ENCODE measurements around the gene NDFIP2. TPM values are rescaled to one million over a fixed set of nuclear protein-coding genes. Genes with fewer than 3 reads are reported as not detected.

Gene NDFIP2
- polyA plus RNA-seq, 1 donor (not counting 4 experiments of a cell fraction or from before 2014, with no cell fraction given): 244 TPM

DNA sequence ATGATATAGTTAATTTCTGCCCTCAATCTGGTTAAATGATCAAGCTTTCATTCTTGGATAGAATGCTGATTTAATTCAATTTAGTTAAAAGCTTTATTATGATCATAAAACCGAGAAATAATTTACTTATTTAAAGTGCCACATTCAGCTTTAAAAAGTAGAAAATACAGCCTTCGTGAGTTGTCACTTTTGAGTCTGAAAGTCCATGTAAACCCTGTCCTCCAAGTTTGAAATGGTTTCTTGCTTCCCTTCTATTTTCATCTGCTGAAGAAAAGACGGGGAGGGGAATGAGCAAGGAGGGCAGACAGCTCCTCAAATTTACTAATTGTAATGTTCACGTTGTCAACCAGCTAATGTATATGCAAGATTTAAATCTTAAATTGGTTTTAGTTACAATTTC is 59.5 kb downstream of the NDFIP2 start:
- no peak for TF ChIP-seq EZH2 (IDR thresholded peaks at IDR 0.05; ENCODE audit: low read length)
- TF ChIP-seq, protein P1, sequence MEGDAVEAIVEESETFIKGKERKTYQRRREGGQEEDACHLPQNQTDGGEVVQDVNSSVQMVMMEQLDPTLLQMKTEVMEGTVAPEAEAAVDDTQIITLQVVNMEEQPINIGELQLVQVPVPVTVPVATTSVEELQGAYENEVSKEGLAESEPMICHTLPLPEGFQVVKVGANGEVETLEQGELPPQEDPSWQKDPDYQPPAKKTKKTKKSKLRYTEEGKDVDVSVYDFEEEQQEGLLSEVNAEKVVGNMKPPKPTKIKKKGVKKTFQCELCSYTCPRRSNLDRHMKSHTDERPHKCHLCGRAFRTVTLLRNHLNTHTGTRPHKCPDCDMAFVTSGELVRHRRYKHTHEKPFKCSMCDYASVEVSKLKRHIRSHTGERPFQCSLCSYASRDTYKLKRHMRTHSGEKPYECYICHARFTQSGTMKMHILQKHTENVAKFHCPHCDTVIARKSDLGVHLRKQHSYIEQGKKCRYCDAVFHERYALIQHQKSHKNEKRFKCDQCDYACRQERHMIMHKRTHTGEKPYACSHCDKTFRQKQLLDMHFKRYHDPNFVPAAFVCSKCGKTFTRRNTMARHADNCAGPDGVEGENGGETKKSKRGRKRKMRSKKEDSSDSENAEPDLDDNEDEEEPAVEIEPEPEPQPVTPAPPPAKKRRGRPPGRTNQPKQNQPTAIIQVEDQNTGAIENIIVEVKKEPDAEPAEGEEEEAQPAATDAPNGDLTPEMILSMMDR (optimal IDR thresholded peaks at IDR 0.05 in 1 of 3, IDR thresholded peaks at IDR 0.05 in 1 of 3, conservative IDR thresholded peaks at IDR 0.05 in 1 of 3; ENCODE audit: extremely low read depth in 1 of 3, insufficient read depth in 2 of 3, low read length in 3 of 3): no peak
- H2AFZ ChIP-seq (ENCODE audit: control insufficient read depth, low read length): no peak overlapping the region
- no peaks in the 10 kb centered on the region for H3K27me3 ChIP-seq (ENCODE audit: control insufficient read depth, extremely low read depth, insufficient read depth, low read length)
- H3K9me1 ChIP-seq (ENCODE audit: control insufficient read depth, extremely low read depth, insufficient read depth, low read length): no peaks in the 10 kb centered on the region
- no peak overlapping the region for H3K4me3 ChIP-seq (ENCODE audit: control insufficient read depth in 2 of 3, extremely low read depth in 1 of 3, insufficient read depth in 2 of 3, low read depth in 1 of 3, low read length in 3 of 3)
- peaks cover 3 to 11% of the 10 kb centered on the region in 2 experiments for H3K36me3 ChIP-seq (ENCODE audit: control insufficient read depth in 2 of 2, extremely low read depth in 1 of 2, insufficient read depth in 2 of 2, low read length in 2 of 2)
- FAIRE-seq (no peak), DNase-seq (ENCODE audit: low read depth, low spot score) (no peak)
- no peaks in the 10 kb centered on the region for H4K20me1 ChIP-seq (ENCODE audit: control insufficient read depth, extremely low read depth, insufficient read depth, low read length)
- peaks cover 4% of the 10 kb centered on the region for H3K4me1 ChIP-seq (ENCODE audit: control insufficient read depth, extremely low read depth, insufficient read depth, low read length)
- H3K4me2 ChIP-seq (ENCODE audit: control insufficient read depth, extremely low read depth, insufficient read depth, low read depth, low read length): no peak overlapping the region
- no peak overlapping the region for H3K9ac ChIP-seq (ENCODE audit: control insufficient read depth, extremely low read depth, insufficient read depth, low read length)
- dilution Hi-C loops (cut with MboI; ENCODE audit: extremely low pct_ligation_motif_present, low sequenced_read_pairs): no loop called here
- peaks cover 42% of the 10 kb centered on the region for H3K79me2 ChIP-seq (ENCODE audit: control insufficient read depth, insufficient read depth, low read length)
- no peak overlapping the region for H3K27ac ChIP-seq (ENCODE audit: control insufficient read depth, insufficient read depth, low read length)
- H3K9me3 ChIP-seq (ENCODE audit: control insufficient read depth, low read depth, low read length): no peaks in the 10 kb centered on the region

GRCh38 chr13:79541426-79542049 is 60.6 kb downstream of the NDFIP2 start:
- Histone ChIP-seq H3K27ac (ENCODE audit: control insufficient read depth, insufficient read depth, low read length) (no peak overlapping the region), H4K20me1 (ENCODE audit: control insufficient read depth, extremely low read depth, insufficient read depth, low read length) (no peaks in the 10 kb centered on the region), H3K36me3 (ENCODE audit: control insufficient read depth in 2 of 2, extremely low read depth in 1 of 2, insufficient read depth in 2 of 2, low read length in 2 of 2) (peaks cover 3 to 11% of the 10 kb centered on the region in 2 experiments), H3K4me3 (ENCODE audit: control insufficient read depth in 2 of 3, extremely low read depth in 1 of 3, insufficient read depth in 2 of 3, low read depth in 1 of 3, low read length in 3 of 3) (no peak overlapping the region), H3K27me3 (ENCODE audit: control insufficient read depth, extremely low read depth, insufficient read depth, low read length) (no peaks in the 10 kb centered on the region), H3K9me3 (ENCODE audit: control insufficient read depth, low read depth, low read length) (no peaks in the 10 kb centered on the region), H3K9me1 (ENCODE audit: control insufficient read depth, extremely low read depth, insufficient read depth, low read length) (no peaks in the 10 kb centered on the region), H3K79me2 (ENCODE audit: control insufficient read depth, insufficient read depth, low read length) (peaks cover 45% of the 10 kb centered on the region), H2AFZ (ENCODE audit: control insufficient read depth, low read length) (no peak overlapping the region), H3K9ac (ENCODE audit: control insufficient read depth, extremely low read depth, insufficient read depth, low read length) (no peak overlapping the region), H3K4me2 (ENCODE audit: control insufficient read depth, extremely low read depth, insufficient read depth, low read depth, low read length) (no peak overlapping the region), H3K4me1 (ENCODE audit: control insufficient read depth, extremely low read depth, insufficient read depth, low read length) (peaks cover 4% of the 10 kb centered on the region)
- FAIRE-seq: no peak
- dilution Hi-C loops (cut with MboI; ENCODE audit: extremely low pct_ligation_motif_present, low sequenced_read_pairs): no loop called here
- TF ChIP-seq EZH2 (IDR thresholded peaks at IDR 0.05; ENCODE audit: low read length): no peak
- TF ChIP-seq, protein P1 (optimal IDR thresholded peaks at IDR 0.05 in 1 of 3, IDR thresholded peaks at IDR 0.05 in 1 of 3, conservative IDR thresholded peaks at IDR 0.05 in 1 of 3; ENCODE audit: extremely low read depth in 1 of 3, insufficient read depth in 2 of 3, low read length in 3 of 3): peak in 2 of 3 experiments; percentile 38 to 60
- no peak for DNase-seq (ENCODE audit: low read depth, low spot score)
